Skin of body (tissue), 2 donors: ENCODE measurements around the gene ZNF664. TPM values are rescaled to one million over a fixed set of nuclear protein-coding genes. Genes with fewer than 3 reads are reported as not detected.
A peak's percentile ranks its signal among the peaks of the same experiment; 100 is the strongest.

Experiments
- DNase-seq: peaks from one replicate; lab custom pipeline; 2025; lab: John Stamatoyannopoulos, UW
- total RNA-seq: library from RNA; depleted of rRNA; stranded (reverse); fragments of >200 nt; gene quantifications from one replicate; pipeline ENCODE4 v1.2.3, GENCODE V29; 2014

Gene ZNF664
- total RNA-seq, 1 donor from 2014 or later = 47.9 TPM

- DNase-seq = no peak
These were observed 14.6 kb upstream of the ZNF664 start for GRCh38 chr12:123958462-123958861.

- no peak for DNase-seq
These were observed 14.1 kb upstream of the ZNF664 start for GRCh38 chr12:123958876-123959275.

DNA sequence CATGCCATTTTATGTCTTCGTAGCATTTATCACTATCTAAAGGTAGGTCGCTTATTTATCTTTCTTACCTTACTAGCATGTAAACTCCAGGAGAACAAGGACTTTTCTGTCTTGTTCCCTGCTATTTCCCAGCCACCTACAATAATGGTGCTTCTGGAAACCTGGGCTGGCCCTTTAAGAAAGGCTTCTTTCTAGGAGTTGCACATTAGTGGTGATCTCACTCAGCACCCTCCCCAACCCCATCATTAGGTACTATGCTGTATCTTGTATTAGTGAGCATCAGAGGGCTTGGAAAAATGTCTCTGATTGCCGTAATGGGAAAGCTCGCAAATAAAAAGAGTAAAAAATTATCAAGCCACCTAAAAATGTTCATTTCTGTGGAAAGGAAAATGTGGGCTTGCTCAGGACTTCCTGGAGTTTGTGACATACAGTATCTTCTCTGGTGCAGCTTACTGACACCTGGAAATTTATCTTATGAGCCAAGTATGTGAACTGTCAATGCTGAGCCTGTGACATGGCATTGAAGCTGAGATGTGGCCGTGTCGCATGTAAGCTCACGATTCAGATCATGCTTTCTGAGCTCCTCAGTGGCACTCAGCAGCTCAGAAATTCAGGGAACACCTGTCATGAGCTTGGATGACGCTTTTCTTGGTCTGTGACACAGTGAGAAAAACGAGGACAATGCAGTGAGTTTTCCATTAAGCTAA lies 12.8 kb upstream of the ZNF664 start:
- no peak for DNase-seq

DNA sequence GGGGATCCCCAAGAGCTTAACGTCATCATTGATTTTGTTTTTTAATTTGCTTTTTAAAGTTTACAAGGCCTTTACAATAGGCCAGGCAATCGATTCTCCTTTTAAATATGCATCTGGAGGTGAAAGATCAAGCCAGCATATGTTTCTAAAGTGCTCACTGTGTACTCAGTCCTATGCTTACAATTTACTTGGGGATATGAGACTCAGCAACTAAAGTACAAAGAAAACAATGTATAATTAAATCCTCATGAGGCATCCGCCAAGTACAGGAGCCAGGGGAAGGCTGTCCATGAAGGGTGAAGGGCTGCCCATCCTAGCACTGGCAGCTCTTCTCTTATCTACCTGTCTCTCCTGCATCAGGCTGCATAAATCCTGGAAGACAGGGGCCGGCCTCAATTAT lies 12.2 kb upstream of the ZNF664 start:
- DNase-seq = no peak

GRCh38 chr12:123961585-123962345 lies 11.2 kb upstream of the ZNF664 start:
- DNase-seq = no peak

DNA sequence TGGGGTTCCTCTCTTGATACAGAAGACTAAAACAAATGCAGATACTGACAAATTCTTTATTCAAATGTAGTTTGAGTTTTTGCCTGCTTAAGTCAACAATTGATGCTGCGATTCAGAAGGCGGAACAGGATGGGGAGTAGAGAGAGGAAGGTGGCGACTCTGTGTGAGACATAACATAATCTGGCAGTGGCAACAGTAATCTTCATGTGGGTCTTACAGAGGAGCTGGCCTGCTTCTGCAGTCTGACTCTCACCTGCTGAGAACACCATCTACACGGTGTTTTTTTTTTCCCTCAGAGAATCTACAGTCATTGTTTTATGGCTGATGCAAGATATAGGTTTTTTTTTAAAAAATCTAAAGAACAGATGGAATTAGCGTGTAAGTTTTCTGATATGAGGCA lies 10.5 kb upstream of the ZNF664 start:
- DNase-seq = no peak

DNA sequence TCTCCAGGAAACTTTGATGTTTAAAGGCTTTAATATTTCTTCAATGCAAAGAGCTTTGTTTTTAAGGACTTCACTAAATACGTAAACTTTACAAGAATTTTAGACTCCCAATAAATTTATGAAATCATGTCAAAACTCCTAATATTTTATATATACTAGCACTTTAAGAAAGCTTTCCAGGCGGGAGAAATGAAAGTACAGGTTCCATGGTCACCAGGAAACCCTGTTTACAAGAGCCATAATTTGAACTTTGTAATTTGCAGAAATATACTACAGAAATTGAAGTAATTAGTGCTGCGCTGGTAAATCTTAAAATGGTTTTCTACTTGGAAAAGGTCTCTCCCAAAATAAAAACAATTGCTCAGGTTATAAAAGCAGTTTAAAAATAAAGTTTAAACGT lies 9.2 kb upstream of the ZNF664 start:
- DNase-seq = no peak

DNA sequence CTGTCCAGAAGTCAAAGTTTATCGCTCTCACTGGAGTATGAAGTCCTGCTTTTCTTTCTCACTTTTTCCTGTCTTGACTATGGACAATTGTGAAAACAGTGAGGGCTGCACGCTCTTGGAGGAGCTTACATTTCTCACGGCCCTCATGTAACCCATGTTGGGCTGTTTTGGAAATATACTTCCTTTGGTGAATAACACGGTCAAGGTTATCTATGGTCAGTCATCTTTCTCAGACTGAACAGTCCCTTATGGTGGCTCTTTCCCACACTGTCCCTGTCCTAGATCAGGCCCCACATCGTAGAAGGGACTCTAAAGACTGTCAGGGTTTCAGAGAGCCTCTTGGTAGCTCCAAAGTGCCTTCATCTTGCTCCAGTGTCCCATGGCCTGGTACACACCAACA lies 7.6 kb upstream of the ZNF664 start:
- DNase-seq = no peak

DNA sequence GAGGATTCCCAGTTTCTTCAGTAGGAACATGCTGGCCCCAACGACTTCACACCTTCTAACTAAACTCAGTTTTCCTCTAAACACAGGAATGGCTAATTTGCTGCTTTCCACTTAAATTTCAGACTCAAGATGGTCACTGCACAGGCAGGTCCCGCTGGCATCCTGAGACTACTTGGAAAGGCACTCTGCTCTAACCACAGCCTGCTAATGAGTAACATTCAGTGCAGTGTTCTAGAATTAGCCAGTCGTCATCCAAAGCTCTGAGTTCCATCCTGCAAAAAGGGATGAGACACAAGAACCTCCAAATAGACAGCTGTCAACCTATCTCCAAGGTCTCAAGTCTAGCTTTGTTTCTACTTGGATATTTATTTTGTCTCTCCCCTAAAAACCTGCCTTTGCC lies 6.4 kb upstream of the ZNF664 start:
- no peak for DNase-seq

GRCh38 chr12:123967121-123967586 lies 5.9 kb upstream of the ZNF664 start:
- DNase-seq = no peak

DNA sequence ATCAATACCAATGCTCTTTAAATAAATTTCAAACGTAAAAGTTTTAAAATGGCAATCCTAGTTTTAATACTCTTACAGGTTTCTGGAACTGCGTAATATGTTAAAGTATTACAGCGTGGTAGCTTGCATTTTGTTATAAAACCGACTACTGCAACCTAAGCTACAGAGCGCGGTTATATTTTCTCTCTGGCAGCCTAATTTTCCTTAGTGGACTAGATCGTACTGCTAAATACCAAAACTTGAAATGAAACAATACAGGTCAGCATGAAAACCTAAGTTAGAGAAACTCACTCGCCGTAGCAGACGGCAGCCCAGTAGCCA lies 1.6 kb upstream of the ZNF664 start:
- no peak for DNase-seq

DNA sequence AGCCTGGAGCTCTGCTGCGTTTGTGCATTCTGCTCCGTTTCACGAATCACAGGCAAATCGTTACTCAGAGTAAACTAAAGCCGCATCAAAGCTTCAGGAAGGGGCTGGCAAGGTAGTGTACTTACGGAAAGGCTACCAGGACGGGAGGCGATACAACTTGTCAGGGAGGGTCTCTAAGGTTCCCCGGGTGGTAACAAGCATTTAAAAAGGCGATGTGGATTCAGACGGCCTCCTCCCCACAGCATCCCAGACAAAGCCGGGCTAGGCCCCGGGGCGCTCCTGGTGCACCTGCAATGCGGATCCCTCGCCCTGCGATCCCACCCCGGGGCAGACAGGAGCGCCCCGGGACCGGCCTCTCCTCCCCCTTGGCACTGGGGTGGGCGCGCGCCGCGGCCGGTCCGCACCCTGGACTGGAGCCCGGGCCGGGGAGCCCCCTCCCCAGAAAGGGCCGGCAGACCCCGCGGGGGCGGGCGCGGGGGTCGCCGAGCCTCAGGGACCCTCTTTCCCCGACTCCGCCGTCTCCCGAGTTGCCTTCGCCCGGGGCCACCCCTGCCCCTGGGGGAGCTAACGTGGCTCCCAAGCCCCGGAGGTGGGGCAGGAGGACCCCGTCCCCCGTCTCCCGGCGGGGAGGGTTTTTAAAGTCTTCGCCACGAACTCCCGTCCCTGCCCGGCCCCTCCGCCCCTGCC lies 1.1 kb upstream of the ZNF664 start:
- no peak for DNase-seq

- no peak for DNase-seq
These were observed 732 bp downstream of the ZNF664 start for GRCh38 chr12:123973552-123974341.

DNA sequence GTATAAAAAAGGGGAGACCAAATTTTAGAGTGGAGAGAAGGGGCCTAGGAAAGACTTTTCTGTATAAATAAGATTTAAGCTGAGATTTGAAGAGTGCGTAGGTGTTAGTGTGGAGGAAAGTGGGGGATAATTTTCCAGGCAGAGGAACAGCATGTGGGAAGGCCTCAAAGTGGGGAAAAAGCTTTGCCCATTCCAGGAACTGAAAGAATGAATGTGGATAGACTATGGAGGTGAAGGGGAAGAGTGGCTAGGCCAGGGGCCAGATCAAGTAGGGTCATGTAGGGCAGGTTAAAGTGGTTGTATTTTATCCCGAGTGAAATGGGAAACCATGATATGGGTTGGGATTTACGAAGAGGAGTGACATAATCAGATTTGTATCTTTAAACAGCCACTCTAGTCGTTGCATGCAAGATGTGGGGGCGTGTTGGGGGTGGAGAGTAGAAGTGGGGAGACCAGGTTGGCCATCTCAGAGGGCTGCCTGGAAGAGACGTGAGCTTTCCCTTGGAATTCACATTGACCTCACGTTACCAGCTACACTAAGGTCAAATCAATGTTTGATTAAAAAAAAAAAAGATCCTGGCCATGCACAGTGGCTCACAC lies 3.3 kb downstream of the ZNF664 start:
- DNase-seq = no peak

DNA sequence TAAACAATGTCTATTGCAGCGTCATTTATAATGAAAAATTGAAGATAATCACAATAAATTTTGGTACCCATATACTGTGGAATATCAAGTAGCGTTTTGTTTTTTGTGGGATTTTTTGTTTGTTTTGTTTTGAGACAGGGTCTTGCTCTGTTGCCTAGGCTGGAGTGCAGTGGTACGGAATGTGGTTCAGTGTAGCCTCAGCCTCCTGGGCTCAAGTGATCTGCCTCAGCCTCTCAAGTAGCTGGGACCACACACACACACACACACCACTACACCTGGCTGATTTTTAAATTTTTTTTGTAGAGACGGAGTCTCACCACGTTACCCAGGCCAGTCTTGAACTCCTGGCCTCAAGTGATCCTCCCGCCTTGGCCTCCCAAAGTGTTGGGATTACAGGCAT lies 6.6 kb downstream of the ZNF664 start:
- no peak for DNase-seq

- no peak for DNase-seq
These were observed 9.3 kb downstream of the ZNF664 start for GRCh38 chr12:123982269-123982668.

DNA sequence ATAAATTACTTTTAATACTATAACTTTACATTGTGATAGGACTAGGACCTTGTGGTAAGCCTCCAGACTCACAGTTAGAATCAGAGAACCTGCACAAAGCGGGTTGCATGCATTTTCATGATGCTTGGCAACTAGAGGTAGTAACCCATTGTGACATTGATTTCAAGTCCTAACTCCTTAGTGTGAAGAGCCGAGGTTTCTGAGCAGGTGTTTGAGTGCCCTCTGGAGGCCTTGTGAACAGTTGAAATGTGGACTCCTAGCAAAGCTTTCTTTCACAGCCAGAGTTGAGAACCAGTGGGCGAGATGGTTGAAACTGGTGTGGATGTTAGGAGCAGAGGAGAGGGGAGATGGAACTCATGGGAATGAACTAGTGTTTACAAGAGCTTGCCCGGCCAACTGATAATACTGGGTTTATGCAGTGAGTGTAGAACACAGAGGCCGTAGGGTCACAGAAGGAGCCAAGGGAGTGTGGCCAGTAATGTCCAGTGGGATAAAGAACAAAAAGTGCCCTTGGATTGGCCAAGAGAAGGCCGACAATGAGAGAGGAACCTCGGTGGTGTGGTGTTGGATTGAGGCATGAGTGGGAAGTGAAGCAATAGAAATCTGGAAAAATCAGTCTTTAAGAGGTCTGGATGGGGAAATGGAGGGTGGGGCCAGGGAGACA lies 10.9 kb downstream of the ZNF664 start:
- DNase-seq = peak; percentile 2

GRCh38 chr12:123984903-123985302 lies 11.9 kb downstream of the ZNF664 start:
- no peak for DNase-seq

DNA sequence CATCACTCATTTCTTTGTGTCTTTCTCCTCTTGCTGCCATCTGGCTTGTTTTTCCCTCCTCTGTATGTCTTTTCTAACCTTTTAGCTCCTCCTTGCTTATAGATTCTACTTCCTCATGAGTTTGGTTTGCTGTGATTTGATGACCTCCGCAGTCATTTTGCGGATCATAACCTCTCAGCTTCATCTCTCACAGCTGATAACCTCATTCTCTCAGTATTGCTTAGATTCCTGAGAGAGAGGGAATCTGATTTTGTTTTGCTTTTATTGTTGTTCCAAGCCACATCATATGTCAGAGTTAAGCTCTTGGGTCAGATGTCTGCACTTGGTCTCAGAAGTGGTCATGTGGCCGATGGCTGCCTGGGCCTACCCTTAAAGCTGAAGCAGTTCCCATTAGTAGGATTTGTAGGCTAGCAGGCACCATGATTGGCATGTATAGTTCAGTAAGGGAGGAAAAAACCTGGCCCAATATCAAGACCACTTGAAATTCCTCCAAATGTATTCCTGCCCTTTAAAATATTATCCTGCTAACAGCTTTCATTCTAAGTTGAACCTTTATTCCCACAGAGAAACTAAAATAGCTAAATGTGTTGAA lies 13.5 kb downstream of the ZNF664 start:
- no peak for DNase-seq

- DNase-seq = no peak
These were observed 14.0 kb downstream of the ZNF664 start for GRCh38 chr12:123987022-123987421.
